ENCODE results near the gene TMEM140. TPM values are rescaled to one million over a fixed set of nuclear protein-coding genes. Genes with fewer than 3 reads are reported as not detected.

The TMEM140 gene
- total RNA-seq, 4 donors from 2014 or later = 4.8 to 36.3 (median 28.9) TPM

DNA sequence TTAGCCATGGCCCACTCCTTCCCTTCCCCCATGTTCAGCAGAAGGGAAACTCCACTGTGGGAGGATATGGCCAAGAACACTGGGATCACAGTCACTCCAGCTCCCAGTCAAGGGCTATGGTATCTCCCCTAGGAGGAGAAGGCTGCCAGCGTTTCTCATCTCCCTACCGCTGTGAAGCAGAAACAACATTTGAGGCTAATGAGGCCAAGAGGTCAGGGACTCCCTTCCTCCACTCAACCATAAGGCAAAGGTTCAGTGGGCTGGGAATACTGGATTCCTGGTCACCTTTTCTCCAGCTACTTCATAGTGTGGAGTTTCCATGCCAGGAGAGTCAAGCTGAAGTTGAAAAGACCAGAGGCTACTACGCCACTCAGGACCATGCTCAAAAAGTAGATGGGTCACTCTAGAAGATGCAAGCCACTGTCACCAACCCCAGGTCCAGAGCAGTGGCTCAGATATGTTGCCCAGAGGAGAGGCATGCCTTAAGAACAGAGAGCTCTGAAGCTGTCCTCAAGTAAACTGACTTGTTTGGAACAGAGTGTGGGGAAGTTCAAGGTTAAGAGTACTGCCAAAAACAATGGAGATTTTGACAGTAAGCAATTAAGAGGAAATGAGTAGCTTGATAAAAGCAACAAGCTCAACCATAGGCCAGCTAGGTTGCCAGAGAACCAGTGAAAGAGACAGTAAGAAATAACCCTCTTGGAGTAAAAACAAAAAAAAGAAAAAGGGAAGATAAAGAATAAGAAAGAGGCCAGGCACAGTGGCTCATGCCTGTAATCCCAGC lies 3.8 kb upstream of the TMEM140 start:
- intact Hi-C loops (cut with DNase I; ENCODE audit: low total_unique reads) = no loop called here
- WGBS, 2 donors (ENCODE audit: low coverage in 1 of 2) = 96% methylated on average over 3 of the region's 3 CpGs; no CpG with 5 or more reads in 1 of the 2 donors
- no peak for TF ChIP-seq POLR2A (IDR thresholded peaks at IDR 0.05)
- no peak for DNase-seq
- Histone ChIP-seq H3K27me3 (no peaks in the 10 kb centered on the region), H3K9me3 (no peaks in the 10 kb centered on the region), H3K36me3 (no peaks in the 10 kb centered on the region), H3K4me1 (peaks cover 4 to 18% (median 7%) of the 10 kb centered on the region in 4 donors), H3K27ac (no peak overlapping the region), H3K4me3 (no peak overlapping the region)
- in situ Hi-C loops (cut with MboI; ENCODE audit: low pct_ligation_motif_present in 1 of 4, low pct_unique_long_range_greater_than_20kb in 1 of 4, low sequenced_read_pairs in 3 of 4) = no loop called here

DNA sequence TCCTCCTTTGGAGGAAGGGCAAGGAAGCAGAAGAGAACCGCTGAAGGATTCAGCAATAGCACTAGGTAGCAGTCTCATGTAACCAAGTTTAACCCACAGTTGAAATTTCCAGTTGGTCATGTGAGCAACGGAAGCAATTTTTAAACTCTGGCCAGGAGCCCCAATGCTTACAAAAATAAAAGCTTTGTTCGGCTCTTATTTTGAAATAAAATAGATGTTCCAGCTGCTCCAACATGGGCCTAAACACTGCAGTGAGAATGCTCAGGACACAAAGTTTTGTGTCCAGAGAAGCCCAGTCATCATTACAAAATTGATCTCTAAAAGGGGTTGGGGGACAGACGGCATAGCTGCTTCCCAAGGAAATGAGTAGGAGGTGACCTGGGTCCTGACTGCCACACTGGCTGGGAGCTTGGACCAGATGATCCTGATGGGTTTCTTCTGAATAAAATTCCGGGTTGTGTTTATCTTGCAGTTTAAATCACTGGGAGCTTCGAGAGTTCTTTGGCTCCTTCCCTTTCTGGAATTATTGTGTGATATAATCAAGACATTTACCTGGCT lies 452 bp upstream of the TMEM140 start:
- H3K4me1 ChIP-seq = peaks cover 4 to 31% (median 10%) of the 10 kb centered on the region in 4 donors
- H3K9me3 ChIP-seq = no peaks in the 10 kb centered on the region
- peak overlapping the region; percentile 16 to 57 (median 40) for H3K4me3 ChIP-seq
- WGBS, 2 donors (ENCODE audit: low coverage in 1 of 2) = 6 to 12% methylated on average over 3 to 6 of the region's 6 CpGs
- intact Hi-C loops (cut with DNase I; ENCODE audit: low total_unique reads) = no loop called here
- peak overlapping the region; percentile 84 to 96 (median 93) for H3K27ac ChIP-seq
- H3K27me3 ChIP-seq = no peaks in the 10 kb centered on the region
- in situ Hi-C loops (cut with MboI; ENCODE audit: low pct_ligation_motif_present in 1 of 4, low pct_unique_long_range_greater_than_20kb in 1 of 4, low sequenced_read_pairs in 3 of 4) = no loop called here
- TF ChIP-seq EP300 (IDR thresholded peaks at IDR 0.05; ENCODE audit: low read depth) = no peak
- TF ChIP-seq POLR2AphosphoS5 (IDR thresholded peaks at IDR 0.05) = peak in 2 of 3 donors; percentile 6 to 45
- DNase-seq = no peak
- H3K36me3 ChIP-seq = no peaks in the 10 kb centered on the region

DNA sequence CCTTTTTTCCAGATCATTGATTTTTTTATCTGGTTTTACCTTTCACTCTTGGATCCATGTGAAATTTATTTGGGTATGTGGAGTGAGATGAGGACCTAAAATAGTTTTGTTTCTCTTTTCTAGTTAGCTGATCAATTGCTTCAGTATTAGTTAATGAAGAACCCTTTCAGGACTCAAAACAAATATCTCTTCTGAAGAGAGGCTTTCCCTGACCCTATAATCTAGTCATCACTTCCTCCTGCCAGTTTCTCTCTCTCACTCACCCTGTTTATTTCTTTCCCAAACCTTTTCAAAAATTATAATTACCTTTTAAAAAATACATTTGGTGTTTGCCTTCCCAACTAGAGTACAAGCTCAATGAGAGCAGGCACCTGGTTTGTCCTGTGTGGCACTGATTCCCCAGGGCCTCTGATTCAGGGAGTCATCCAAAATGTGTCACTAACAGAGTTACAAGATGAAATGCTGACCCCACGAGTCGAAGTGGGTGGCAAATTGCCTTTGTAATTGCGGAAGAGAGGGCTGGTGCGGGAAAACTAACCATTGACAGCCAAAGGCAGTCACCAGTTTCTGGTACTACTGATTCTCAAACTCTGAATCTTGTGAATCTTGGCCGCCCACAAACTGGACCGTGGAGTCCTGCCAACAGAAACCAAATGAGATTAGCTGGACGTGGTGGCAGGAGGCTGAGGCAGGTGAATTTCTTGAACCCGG lies 2.4 kb downstream of the TMEM140 start:
- Histone ChIP-seq H3K27ac (peak overlapping the region; percentile 8 to 96 (median 69)), H3K9me3 (no peaks in the 10 kb centered on the region), H3K4me1 (peaks cover 4 to 31% (median 10%) of the 10 kb centered on the region in 4 donors), H3K27me3 (no peaks in the 10 kb centered on the region), H3K36me3 (no peaks in the 10 kb centered on the region), H3K4me3 (peak overlapping the region in 1 of 4 donors; percentile 57)
- intact Hi-C loops (cut with DNase I; ENCODE audit: low total_unique reads) = no loop called here
- TF ChIP-seq, protein P1, sequence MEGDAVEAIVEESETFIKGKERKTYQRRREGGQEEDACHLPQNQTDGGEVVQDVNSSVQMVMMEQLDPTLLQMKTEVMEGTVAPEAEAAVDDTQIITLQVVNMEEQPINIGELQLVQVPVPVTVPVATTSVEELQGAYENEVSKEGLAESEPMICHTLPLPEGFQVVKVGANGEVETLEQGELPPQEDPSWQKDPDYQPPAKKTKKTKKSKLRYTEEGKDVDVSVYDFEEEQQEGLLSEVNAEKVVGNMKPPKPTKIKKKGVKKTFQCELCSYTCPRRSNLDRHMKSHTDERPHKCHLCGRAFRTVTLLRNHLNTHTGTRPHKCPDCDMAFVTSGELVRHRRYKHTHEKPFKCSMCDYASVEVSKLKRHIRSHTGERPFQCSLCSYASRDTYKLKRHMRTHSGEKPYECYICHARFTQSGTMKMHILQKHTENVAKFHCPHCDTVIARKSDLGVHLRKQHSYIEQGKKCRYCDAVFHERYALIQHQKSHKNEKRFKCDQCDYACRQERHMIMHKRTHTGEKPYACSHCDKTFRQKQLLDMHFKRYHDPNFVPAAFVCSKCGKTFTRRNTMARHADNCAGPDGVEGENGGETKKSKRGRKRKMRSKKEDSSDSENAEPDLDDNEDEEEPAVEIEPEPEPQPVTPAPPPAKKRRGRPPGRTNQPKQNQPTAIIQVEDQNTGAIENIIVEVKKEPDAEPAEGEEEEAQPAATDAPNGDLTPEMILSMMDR (IDR thresholded peaks at IDR 0.05) = no peak
- TF ChIP-seq POLR2AphosphoS5 (IDR thresholded peaks at IDR 0.05) = no peak
- no peak for TF ChIP-seq POLR2A (IDR thresholded peaks at IDR 0.05)
- TF ChIP-seq EP300 (IDR thresholded peaks at IDR 0.05; ENCODE audit: low read depth) = no peak
- 58 to 71% methylated on average over 4 to 8 of the region's 8 CpGs for WGBS, 2 donors (ENCODE audit: low coverage in 1 of 2)
- in situ Hi-C loops (cut with MboI; ENCODE audit: low pct_ligation_motif_present in 1 of 4, low pct_unique_long_range_greater_than_20kb in 1 of 4, low sequenced_read_pairs in 3 of 4) = loop anchor here in 2 of 4 donors (25.0 kb wide), 2 partner anchors 463 to 488 kb away; no protein-coding TSS in a partner anchor
- DNase-seq = no peak

DNA sequence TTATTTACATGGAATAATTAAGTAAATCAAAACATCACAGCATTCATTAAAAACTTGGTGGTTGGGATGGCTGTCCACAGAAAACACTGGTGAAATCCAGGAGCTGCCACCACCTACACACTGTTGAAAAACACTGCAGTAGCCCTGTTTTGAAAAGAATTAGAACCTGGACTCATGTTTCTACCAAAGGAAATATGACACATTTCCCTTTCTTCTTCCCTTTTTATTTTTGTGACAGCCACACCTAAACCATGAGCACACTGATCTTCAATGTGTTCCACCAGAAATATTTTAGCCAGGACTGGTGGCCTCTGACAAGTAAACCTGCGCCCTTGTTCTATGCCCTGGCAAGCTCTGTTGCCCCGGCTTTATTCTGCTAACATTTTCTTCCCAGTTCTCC lies 3.3 kb downstream of the TMEM140 start:
- in situ Hi-C loops (cut with MboI; ENCODE audit: low pct_ligation_motif_present in 1 of 4, low pct_unique_long_range_greater_than_20kb in 1 of 4, low sequenced_read_pairs in 3 of 4) = loop anchor here in 2 of 4 donors (25.0 kb wide), 2 partner anchors 464 to 489 kb away; no protein-coding TSS in a partner anchor

More for the DNA sequence above, 3.3 kb downstream of the TMEM140 start:
- H3K4me3 ChIP-seq = no peak overlapping the region
- intact Hi-C loops (cut with DNase I; ENCODE audit: low total_unique reads) = no loop called here
- WGBS, 2 donors (ENCODE audit: low coverage in 1 of 2) = 85 to 88% methylated on average over 2 of the region's 2 CpGs
- H3K36me3 ChIP-seq = no peaks in the 10 kb centered on the region
- H3K27ac ChIP-seq = peak overlapping the region; percentile 8 to 96 (median 69)
- no peak for TF ChIP-seq POLR2AphosphoS5 (IDR thresholded peaks at IDR 0.05)
- TF ChIP-seq, protein P1 (IDR thresholded peaks at IDR 0.05) = no peak
- TF ChIP-seq EP300 (IDR thresholded peaks at IDR 0.05; ENCODE audit: low read depth) = no peak
- TF ChIP-seq POLR2A (IDR thresholded peaks at IDR 0.05) = no peak
- H3K9me3 ChIP-seq = peaks cover 3 to 5% of the 10 kb centered on the region in 2 donors
- H3K4me1 ChIP-seq = peaks cover 4 to 31% (median 10%) of the 10 kb centered on the region in 4 donors
- DNase-seq = no peak
- H3K27me3 ChIP-seq = no peaks in the 10 kb centered on the region
